HG02938 (cell line): ENCODE results near the gene SLC27A5.
A peak's percentile ranks its signal among the peaks of the same experiment; 100 is the strongest.

Experiments used
- ATAC-seq: cut with Tn5 transposase; IDR thresholded peaks from one replicate; pipeline ENCODE4 v1.9.1; 2021; ENCODE audit warnings: mild to moderate bottlenecking, moderate library complexity; ENCODE audit not compliant: unreplicated experiment

The SLC27A5 gene

GRCh38 chr19:58511353-58512208, at the start of gene SLC27A5:
Gene SLC27A5, minus strand, starts transcription at chr19:58511992. Its CDS starts 37 bp downstream, at chr19:58511955.
- ATAC-seq: no peak

- no peak for ATAC-seq
Observed at GRCh38 chr19:58560921-58561320, 49.1 kb upstream of the SLC27A5 start.

GRCh38 chr19:58560007-58560887, 48.5 kb upstream of the SLC27A5 start:
- ATAC-seq: no peak

- ATAC-seq: no peak
Observed at GRCh38 chr19:58559275-58560006, 47.6 kb upstream of the SLC27A5 start.

- peak; percentile 57 for ATAC-seq
Observed at GRCh38 chr19:58558623-58559274, 47.0 kb upstream of the SLC27A5 start.

- no peak for ATAC-seq
Observed at GRCh38 chr19:58558066-58558622, 46.4 kb upstream of the SLC27A5 start, which contains the start of gene UBE2M. Gene UBE2M, minus strand, starts transcription at chr19:58558611. Its CDS starts 230 bp downstream, at chr19:58558381.

GRCh38 chr19:58557221-58558065, 45.7 kb upstream of the SLC27A5 start:
- no peak for ATAC-seq

GRCh38 chr19:58556622-58557220, 44.9 kb upstream of the SLC27A5 start:
- no peak for ATAC-seq

- no peak for ATAC-seq
Observed at GRCh38 chr19:58555920-58556621, 44.3 kb upstream of the SLC27A5 start.

- no peak for ATAC-seq
Observed at GRCh38 chr19:58555369-58555885, 43.6 kb upstream of the SLC27A5 start.

- peak; percentile 39 for ATAC-seq
Observed at GRCh38 chr19:58554494-58555368, 42.9 kb upstream of the SLC27A5 start, which contains the start of gene CHMP2A. Gene CHMP2A, minus strand, starts transcription at chr19:58555105. Its CDS starts 893 bp downstream, at chr19:58554212.

- ATAC-seq: no peak
Observed at GRCh38 chr19:58553799-58554493, 42.2 kb upstream of the SLC27A5 start.

GRCh38 chr19:58552655-58553054, 40.9 kb upstream of the SLC27A5 start:
- no peak for ATAC-seq

GRCh38 chr19:58551577-58552471, 40.0 kb upstream of the SLC27A5 start:
- no peak for ATAC-seq

- no peak for ATAC-seq
Observed at GRCh38 chr19:58551123-58551497, 39.3 kb upstream of the SLC27A5 start.
